A549 (cell line): ENCODE measurements around the gene CYP1A1. TPM values are rescaled to one million over a fixed set of nuclear protein-coding genes. Genes with fewer than 3 reads are reported as not detected.

ENCODE experiments used
- ATAC-seq, 2 experiments: fragments of 200-7000 bp in 1 of 2; fragments of >200 bp in 1 of 2; cut with Nextera tagmentation in 1 of 2; cut with Tn5 transposase in 1 of 2; 3 replicates each; pipeline versions ENCODE4 v1.8.0 to v1.9.1; 2018 to 2020; ENCODE audit warnings: mild to moderate bottlenecking in 1 of 2, moderate library complexity in 1 of 2
- CTCF ChIA-PET: fragments of 300-600 bp; sonication (Branson Sonifier 250); formaldehyde crosslinking; extraction: SDS; loops from one replicate; lab custom pipeline; 2021; ENCODE audit warnings: antibody characterized with exemption, inconsistent platforms; lab: Yijun Ruan, JAX
- POLR2A ChIA-PET: fragments of 350-600 bp; formaldehyde crosslinking; extraction: SDS; loops from one replicate; lab custom pipeline; 2021; ENCODE audit warnings: antibody characterized with exemption, inconsistent platforms; lab: Yijun Ruan, JAX
- DNase-seq, 2 experiments: peaks; one replicate each; pipeline versions ENCODE4 v3.0.0 to v3.0.0-alpha.2; 2011 to 2016; ENCODE audit warnings: low read depth in 1 of 2, low spot score in 1 of 2
- FAIRE-seq: peaks from 2 replicates; lab custom pipeline; 2011; peaks lifted over from hg19 to GRCh38; lab: Jason Lieb, UNC
- H3K27ac ChIP-seq, 2 experiments: fragments of >200 bp; sonication (Bioruptor Twin); formaldehyde crosslinking; 3 replicates each; pipeline ENCODE4 v1.5.1; 2016 to 2017
- H3K4me1 ChIP-seq: fragments of >200 bp; sonication (Bioruptor Twin); formaldehyde crosslinking; 3 replicates; pipeline ENCODE4 v1.6.1; 2016
- H3K4me2 ChIP-seq: fragments of >200 bp; sonication (Bioruptor Twin); formaldehyde crosslinking; 3 replicates; pipeline ENCODE4 v1.6.1; 2016
- H3K4me3 ChIP-seq: fragments of >200 bp; sonication (Bioruptor Twin); formaldehyde crosslinking; 3 replicates; pipeline ENCODE4 v1.5.1; 2016
- H3K9me3 ChIP-seq: fragments of >200 bp; sonication (Bioruptor Twin); formaldehyde crosslinking; 3 replicates; pipeline ENCODE4 v1.6.1; 2016
- ATOH8 ChIP-seq: fragments of 250-450 bp; sonication (Bioruptor Pico); IDR thresholded peaks from 2 replicates; pipeline ENCODE4 v1.5.0; 2020; ENCODE audit warnings: low read depth, mild to moderate bottlenecking, moderate library complexity
- BHLHE40 ChIP-seq: IDR thresholded peaks from 2 replicates; pipeline ENCODE4 v1.6.1; 2012; ENCODE audit warnings: low read depth, low read length, inconsistent platforms
- CBX2 ChIP-seq: fragments of 200-600 bp; sonication (generic); IDR thresholded peaks from 2 replicates; pipeline ENCODE4 v1.6.1; 2016; ENCODE audit warnings: low read depth, mild to moderate bottlenecking, borderline replicate concordance
- CHD2 ChIP-seq: fragments of 150-350 bp; IDR thresholded peaks from 2 replicates; pipeline ENCODE4 v1.6.1; 2014; ENCODE audit warnings: low read length; ENCODE audit not compliant: partially characterized antibody
- CHD4 ChIP-seq: fragments of 200-600 bp; sonication (generic); IDR thresholded peaks from 2 replicates; pipeline ENCODE4 v1.6.1; 2016; ENCODE audit warnings: antibody characterized with exemption, mild to moderate bottlenecking, borderline replicate concordance
- CTCF ChIP-seq: fragments of >200 bp; sonication (Bioruptor Twin); formaldehyde crosslinking; IDR thresholded peaks from 3 replicates; pipeline ENCODE4 v1.5.1; 2016
- E2F6 ChIP-seq: IDR thresholded peaks from 2 replicates; pipeline ENCODE4 v1.6.1; 2012; ENCODE audit warnings: low read depth, borderline replicate concordance
- EHF ChIP-seq: fragments of 250-450 bp; sonication (Bioruptor Pico); IDR thresholded peaks from 2 replicates; pipeline ENCODE4 v1.5.0; 2020; ENCODE audit warnings: mild to moderate bottlenecking
- ELK1 ChIP-seq: fragments of 150-350 bp; IDR thresholded peaks from 2 replicates; pipeline ENCODE4 v1.6.1; 2014; ENCODE audit warnings: low read depth, mild to moderate bottlenecking, low read length
- ESRRA ChIP-seq: fragments of 150-350 bp; IDR thresholded peaks from 2 replicates; pipeline ENCODE4 v1.6.1; 2014; ENCODE audit warnings: mild to moderate bottlenecking, low read length, borderline replicate concordance
- FOSB ChIP-seq: fragments of 250-450 bp; sonication (Bioruptor Pico); IDR thresholded peaks from 2 replicates; pipeline ENCODE4 v1.5.0; 2020; ENCODE audit warnings: mild to moderate bottlenecking, moderate library complexity
- JUN ChIP-seq, 2 experiments: fragments of >200 bp; sonication (Bioruptor Twin); formaldehyde crosslinking; IDR thresholded peaks; 2 replicates in 1 of 2; 3 replicates in 1 of 2; pipeline ENCODE4 v1.6.1; 2016 to 2017
- KDM1A ChIP-seq: fragments of 200-600 bp; sonication (generic); IDR thresholded peaks from 2 replicates; pipeline ENCODE4 v1.6.1; 2016; ENCODE audit warnings: low read depth, mild to moderate bottlenecking
- MAFK ChIP-seq: fragments of 450-650 bp; IDR thresholded peaks from 2 replicates; pipeline ENCODE4 v1.6.1; 2014; ENCODE audit not compliant: partially characterized antibody
- NFE2L2 ChIP-seq: fragments of 150-350 bp; conservative IDR thresholded peaks from 2 replicates; pipeline ENCODE4 v1.6.1; 2014; ENCODE audit warnings: low read length
- PBX3 ChIP-seq: IDR thresholded peaks from 2 replicates; pipeline ENCODE4 v1.6.1; 2012
- PHF8 ChIP-seq: fragments of 200-600 bp; sonication (generic); IDR thresholded peaks from 2 replicates; pipeline ENCODE4 v1.6.1; 2016; ENCODE audit warnings: low read depth, mild to moderate bottlenecking, antibody characterized with exemption, moderate library complexity, borderline replicate concordance
- REST ChIP-seq: fragments of 200-600 bp; sonication (generic); IDR thresholded peaks from 2 replicates; pipeline ENCODE4 v1.6.1; 2016; ENCODE audit warnings: antibody characterized with exemption, mild to moderate bottlenecking, moderate library complexity
- RFX5 ChIP-seq: fragments of 450-650 bp; IDR thresholded peaks from 2 replicates; pipeline ENCODE4 v1.7.1; 2014; ENCODE audit warnings: antibody characterized with exemption, mild to moderate bottlenecking, moderate library complexity
- RNF2 ChIP-seq: fragments of 200-600 bp; sonication (generic); IDR thresholded peaks from 2 replicates; pipeline ENCODE4 v1.6.1; 2016; ENCODE audit warnings: low read depth, mild to moderate bottlenecking, antibody characterized with exemption, moderate library complexity, borderline replicate concordance
- SREBF2 ChIP-seq: fragments of 450-650 bp; IDR thresholded peaks from 2 replicates; pipeline ENCODE4 v1.6.1; 2014; ENCODE audit warnings: mild to moderate bottlenecking, moderate library complexity
- ZNF302 ChIP-seq: fragments of 250-450 bp; sonication (Bioruptor Pico); IDR thresholded peaks from 2 replicates; pipeline ENCODE4 v1.9.0; 2021; ENCODE audit warnings: inconsistent platforms, mild to moderate bottlenecking, moderate library complexity
- WGBS: methylation state at CpG from one replicate; pipeline ENCODE4 v1.1.6; 2017; ENCODE audit errors: missing lambda C conversion rate; 5-methylcytosine and 5-hydroxymethylcytosine counted together
- polyA plus RNA-seq, 4 experiments: library from polyadenylated mRNA; depleted of rRNA in 3 of 4; stranded (reverse); fragments of >200 nt; fragmentation: RNase III in 1 of 4; extraction: RNeasy Plus Mini Kit Qiagen cat#74134 plus additional on column Dnase treatment in 1 of 4; gene quantifications; 2 replicates in 3 of 4; 3 replicates in 1 of 4; pipeline ENCODE4 v1.2.3, GENCODE V29; 2011 to 2017

The CYP1A1 gene
- polyA plus RNA-seq, 2 of the 4 experiments (the other 2 are of a cell fraction), result 0.25 to 0.50 TPM

GRCh38 chr15:74676801-74677200 is 48.5 kb downstream of the CYP1A1 start:
- Histone ChIP-seq H3K4me1 (no peaks in the 10 kb centered on the region), H3K4me2 (no peak overlapping the region), H3K9me3 (no peaks in the 10 kb centered on the region), H3K4me3 (no peak overlapping the region), H3K27ac (no peak overlapping the region)
- DNase-seq (no peak), ATAC-seq (no peak), FAIRE-seq (no peak)
- ChIA-PET CTCF (interaction anchor here (1.3 to 2.3 kb wide), 2 partner anchors 42 to 93 kb away, joined by 3 to 9 read pairs; no protein-coding TSS in a partner anchor), POLR2A (no interaction called here)
- TF ChIP-seq JUN (IDR thresholded peaks at IDR 0.05) (no peak), ATOH8 (CRISPR knock-in tag) (no peak), CTCF (no peak), KDM1A (no peak), PBX3 (no peak), CBX2 (no peak), FOSB (CRISPR knock-in tag) (no peak), PHF8 (no peak), CHD2 (no peak), E2F6 (no peak), RNF2 (no peak), CHD4 (no peak), ESRRA (no peak), BHLHE40 (no peak), MAFK (no peak), ZNF302 (CRISPR knock-in tag) (no peak), NFE2L2 (no peak)
- 96% methylated on average over 7 of the region's 7 CpGs for WGBS

GRCh38 chr15:74674161-74674560 is 51.2 kb downstream of the CYP1A1 start:
- ATAC-seq (no peak), DNase-seq (no peak)
- WGBS, result 94% methylated on average over 3 of the region's 3 CpGs
- POLR2A ChIA-PET, result no interaction called here
- TF ChIP-seq RFX5 (no peak), JUN (IDR thresholded peaks at IDR 0.05) (no peak), REST (no peak), ELK1 (no peak), SREBF2 (no peak), EHF (CRISPR knock-in tag) (no peak), ESRRA (no peak)
- TF ChIP-seq, all 56 proteins: peak for 0
- no peaks in the 10 kb centered on the region for H3K4me1 ChIP-seq
- no peak for FAIRE-seq
- no peak overlapping the region for H3K27ac ChIP-seq
- H3K9me3 ChIP-seq, result no peaks in the 10 kb centered on the region
- CTCF ChIA-PET, result no interaction called here
- H3K4me3 ChIP-seq, result no peak overlapping the region
- no peak overlapping the region for H3K4me2 ChIP-seq
